Measurements from ENCODE around the gene FARSB.

Gene FARSB

GRCh38 chr2:222545823-222546795 is 109.8 kb downstream of the FARSB start:
- no peak for DNase-seq

- DNase-seq: no peak
These were observed 111.2 kb downstream of the FARSB start for GRCh38 chr2:222544661-222545060.

- DNase-seq: no peak
These were observed 117.4 kb downstream of the FARSB start for GRCh38 chr2:222538535-222538934.

GRCh38 chr2:222535477-222535876 is 120.4 kb downstream of the FARSB start:
- no peak for DNase-seq

- no peak for DNase-seq
These were observed 123.6 kb downstream of the FARSB start for GRCh38 chr2:222532315-222532714.

- DNase-seq: no peak
These were observed 129.2 kb downstream of the FARSB start for GRCh38 chr2:222526480-222527277.

GRCh38 chr2:222525811-222526210 is 130.1 kb downstream of the FARSB start:
- no peak for DNase-seq

GRCh38 chr2:222523783-222524544 is 131.9 kb downstream of the FARSB start:
- no peak for DNase-seq

- DNase-seq: no peak
These were observed 133.8 kb downstream of the FARSB start for GRCh38 chr2:222522082-222522481.

- DNase-seq: no peak
These were observed 134.8 kb downstream of the FARSB start for GRCh38 chr2:222521099-222521498.
